GM10266 (cell line): Measurements from ENCODE around the gene RPRD2.

Experiments
- DNase-seq: peaks from one replicate; pipeline ENCODE4 v3.0.0; 2012; ENCODE audit errors: extremely low spot score
- CTCF ChIP-seq: IDR thresholded peaks from 2 replicates; pipeline ENCODE4 v1.5.1; 2012; ENCODE audit warnings: mild to moderate bottlenecking, low read depth; ENCODE audit not compliant: control insufficient read depth, insufficient read depth; ENCODE audit errors: missing control alignments

Gene RPRD2

DNA sequence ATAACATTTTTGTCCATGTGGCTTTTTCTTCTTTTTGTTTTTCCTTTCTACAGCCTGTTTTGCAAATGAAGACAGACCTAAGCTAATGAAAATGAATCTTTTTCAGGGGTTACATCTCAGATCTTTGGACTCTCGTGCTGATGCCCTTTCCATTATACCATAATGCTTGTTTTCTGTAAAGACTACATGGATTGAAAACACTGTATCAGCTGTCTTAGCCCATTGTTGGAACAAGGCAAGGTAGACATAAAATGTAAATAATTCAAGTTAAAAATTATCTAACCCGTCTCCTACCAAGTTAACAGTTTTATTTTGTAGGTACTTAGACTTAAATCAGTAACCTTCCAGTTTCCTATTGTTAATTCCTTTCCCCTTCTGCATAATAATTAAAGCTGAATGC lies 44.9 kb downstream of the RPRD2 start:
- no peak for DNase-seq
- TF ChIP-seq CTCF: no peak

DNA sequence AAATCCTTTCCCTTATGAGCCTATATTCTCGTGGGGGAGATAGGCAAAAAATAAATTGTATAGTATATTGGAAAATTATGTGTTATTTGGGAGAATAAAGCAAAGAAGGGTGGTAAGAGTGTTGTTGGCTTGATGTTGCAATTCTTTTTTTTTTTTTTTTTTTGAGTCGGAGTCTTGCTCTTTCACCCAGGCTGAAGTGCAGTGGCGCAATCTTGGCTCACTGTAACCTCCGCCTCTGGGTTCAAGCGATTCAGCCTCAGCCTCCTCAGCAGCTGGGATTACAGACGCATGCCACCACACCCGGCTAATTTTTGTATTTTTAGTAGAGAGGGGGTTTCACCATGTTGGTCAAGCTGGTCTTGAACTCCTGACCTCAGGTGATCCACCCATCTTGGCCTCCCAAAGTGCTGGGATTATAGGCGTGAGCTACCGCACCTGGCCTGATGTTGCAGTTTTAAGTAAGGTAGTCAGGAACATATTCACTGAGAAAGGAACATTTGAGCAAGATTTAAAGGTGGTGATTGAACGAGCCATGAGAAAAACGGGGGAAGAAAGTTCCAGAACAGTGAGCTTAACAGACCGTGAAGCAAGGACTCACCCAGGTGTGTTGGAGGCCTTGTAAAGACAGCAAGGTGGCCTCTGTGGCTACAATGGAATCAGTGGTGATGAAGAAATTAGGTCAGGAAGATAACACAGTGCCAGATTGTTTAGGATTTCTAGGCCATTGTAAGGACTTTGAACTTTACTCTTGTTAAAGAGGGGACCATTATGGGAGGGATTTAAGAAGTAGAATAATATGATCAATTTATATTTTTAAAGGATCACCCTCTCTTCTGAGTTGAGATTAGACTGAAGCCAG lies 45.8 kb downstream of the RPRD2 start:
- no peak for DNase-seq
- no peak for TF ChIP-seq CTCF

DNA sequence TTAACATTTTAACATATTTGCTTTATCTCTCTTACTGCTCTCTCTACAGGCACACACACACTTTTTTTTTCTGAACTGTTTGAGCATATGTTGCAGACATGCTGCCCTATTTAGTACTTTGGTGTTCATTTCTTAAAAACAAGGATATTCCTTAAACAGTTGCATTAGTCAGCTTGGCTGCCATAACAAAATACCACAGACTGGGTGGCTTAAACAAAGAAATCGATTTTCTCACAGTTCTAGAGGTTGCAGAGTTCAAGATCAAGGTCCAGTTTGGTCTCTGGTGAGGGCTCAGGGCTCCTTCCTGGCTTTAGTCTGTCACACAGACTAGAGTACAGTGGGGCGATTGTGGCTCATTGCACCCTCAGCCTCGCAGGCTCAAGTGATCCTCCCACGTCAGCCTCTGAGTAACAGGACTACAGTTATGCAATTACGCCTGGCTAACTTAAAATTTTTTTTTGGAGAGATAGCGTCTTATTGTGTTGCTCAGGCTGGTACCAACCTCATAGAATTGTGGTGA lies 46.7 kb downstream of the RPRD2 start:
- DNase-seq: no peak
- no peak for TF ChIP-seq CTCF

DNA sequence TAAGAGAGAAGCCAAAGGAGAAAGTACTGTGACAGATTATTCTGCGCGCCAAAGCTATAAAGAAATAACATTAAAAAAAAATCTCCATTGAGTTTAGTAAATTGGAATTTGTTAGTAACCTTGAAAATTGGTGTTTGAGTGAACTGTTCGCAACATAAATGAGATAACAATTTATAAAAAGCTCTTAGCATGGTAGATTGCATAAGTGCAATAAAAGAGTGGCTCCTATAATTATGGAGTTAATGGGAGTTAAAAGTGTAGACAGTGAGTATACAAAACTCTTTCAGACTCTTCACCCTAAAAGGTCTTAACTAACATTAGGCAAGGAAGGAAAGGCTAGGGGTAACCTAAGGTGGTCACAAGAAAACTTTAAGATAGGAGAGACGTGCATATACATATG lies 50.6 kb downstream of the RPRD2 start:
- no peak for DNase-seq

GRCh38 chr1:150415800-150416199 lies 51.9 kb downstream of the RPRD2 start:
- DNase-seq: no peak
- no peak for TF ChIP-seq CTCF

More for the DNA sequence above, 50.6 kb downstream of the RPRD2 start:
- no peak for TF ChIP-seq CTCF

GRCh38 chr1:150420560-150421265 lies 56.8 kb downstream of the RPRD2 start:
- no peak for TF ChIP-seq CTCF
- DNase-seq: no peak

GRCh38 chr1:150422541-150422940 lies 58.6 kb downstream of the RPRD2 start:
- no peak for DNase-seq
- no peak for TF ChIP-seq CTCF
